Stimulated activated naive CD8-positive, alpha-beta T cell treated with anti-CD3 and anti-CD28 coated beads, Interleukin-15, amount 100 ng/mL, for 72 hours (primary cell): ENCODE measurements around the gene LMNTD2.

Experiments used
- ATAC-seq: fragments of 150-1000 bp; cut with Tn5 transposase; 2 replicates; pipeline ENCODE4 v1.10.0; 2021; ENCODE audit warnings: mild to moderate bottlenecking, moderate library complexity
- DNase-seq, 2 donors: peaks; one replicate each; pipeline ENCODE4 v3.0.0; 2021 to 2022
- H3K27ac Mint-ChIP-seq, 2 donors: one replicate each; pipeline ENCODE4 v1.8.0; 2022; ENCODE audit warnings: mild to moderate bottlenecking in 2 of 2, mixed read lengths in 2 of 2, moderate library complexity in 2 of 2
- H3K27me3 Mint-ChIP-seq: one replicate; pipeline ENCODE4 v1.8.0; 2022; ENCODE audit warnings: mixed read lengths
- H3K4me1 Mint-ChIP-seq: one replicate; pipeline ENCODE4 v1.8.0; 2022; ENCODE audit warnings: mild to moderate bottlenecking, mixed read lengths
- H3K4me3 Mint-ChIP-seq, 2 donors: one replicate each; pipeline ENCODE4 v1.8.0; 2022; ENCODE audit warnings: mild to moderate bottlenecking in 2 of 2, mixed read lengths in 2 of 2, moderate library complexity in 1 of 2
- H3K9me3 Mint-ChIP-seq, 2 donors: one replicate each; pipeline ENCODE4 v1.8.0; 2022; ENCODE audit warnings: mixed read lengths in 2 of 2

LMNTD2 gene

GRCh38 chr11:536841-537621 lies 23.5 kb downstream of the LMNTD2 start, which contains the start of gene LRRC56:
TSS of gene LRRC56 (plus strand) at chr11:537527. CDS start at chr11:540685, 3,158 bp downstream.
- peak within 1 kb of the TSS; percentile 96 to 97 for H3K27ac Mint-ChIP-seq
- H3K4me1 Mint-ChIP-seq, result peaks cover 31% of the 10 kb centered on the region
- ATAC-seq (peak; percentile 59), DNase-seq (peak; percentile 90 to 91)
- no peaks in the 10 kb centered on the region for H3K9me3 Mint-ChIP-seq
- H3K4me3 Mint-ChIP-seq, result peak within 1 kb of the TSS; percentile 92 to 96
- no peaks in the 10 kb centered on the region for H3K27me3 Mint-ChIP-seq

- Mint-ChIP-seq H3K9me3 (no peaks in the 10 kb centered on the region), H3K27me3 (no peaks in the 10 kb centered on the region), H3K4me1 (peaks cover 31% of the 10 kb centered on the region), H3K27ac (peak within 1 kb of the TSS; percentile 96 to 97), H3K4me3 (peak within 1 kb of the TSS; percentile 92 to 96)
- DNase-seq (peak; percentile 97 to 98), ATAC-seq (peak; percentile 87)
These were observed 24.8 kb downstream of the LMNTD2 start, which contains the start of gene HRAS for GRCh38 chr11:535519-536454. TSS of gene HRAS (minus strand) at chr11:535576.

- Mint-ChIP-seq H3K4me1 (peaks cover 31% of the 10 kb centered on the region), H3K9me3 (no peaks in the 10 kb centered on the region), H3K27ac (no peak overlapping the region), H3K27me3 (no peaks in the 10 kb centered on the region), H3K4me3 (no peak overlapping the region)
- no peak for DNase-seq
- ATAC-seq, result peak; percentile 35
These were observed 25.4 kb downstream of the LMNTD2 start for GRCh38 chr11:535210-535518.

GRCh38 chr11:534396-535209 lies 25.9 kb downstream of the LMNTD2 start:
- H3K4me3 Mint-ChIP-seq, result peak overlapping the region; percentile 66 to 76
- H3K4me1 Mint-ChIP-seq, result peaks cover 31% of the 10 kb centered on the region
- peak; percentile 2 for ATAC-seq
- no peaks in the 10 kb centered on the region for H3K9me3 Mint-ChIP-seq
- H3K27ac Mint-ChIP-seq, result no peak overlapping the region
- DNase-seq, result peak in 1 of 2 donors; percentile 49
- H3K27me3 Mint-ChIP-seq, result no peaks in the 10 kb centered on the region

GRCh38 chr11:533586-534395 lies 26.7 kb downstream of the LMNTD2 start:
- no peak for ATAC-seq
- peak overlapping the region; percentile 66 to 76 for H3K4me3 Mint-ChIP-seq
- no peaks in the 10 kb centered on the region for H3K27me3 Mint-ChIP-seq

GRCh38 chr11:532986-533585 lies 27.5 kb downstream of the LMNTD2 start:
- peaks cover 30% of the 10 kb centered on the region for H3K4me1 Mint-ChIP-seq
- H3K27me3 Mint-ChIP-seq, result no peaks in the 10 kb centered on the region
- no peaks in the 10 kb centered on the region for H3K9me3 Mint-ChIP-seq
- no peak overlapping the region for H3K4me3 Mint-ChIP-seq
- no peak overlapping the region for H3K27ac Mint-ChIP-seq
- no peak for DNase-seq
- ATAC-seq, result no peak

More at GRCh38 chr11:533586-534395, 26.7 kb downstream of the LMNTD2 start:
- Mint-ChIP-seq H3K4me1 (peaks cover 31% of the 10 kb centered on the region), H3K9me3 (no peaks in the 10 kb centered on the region), H3K27ac (no peak overlapping the region)
- DNase-seq, result no peak

GRCh38 chr11:532527-532985 lies 28.0 kb downstream of the LMNTD2 start:
- Mint-ChIP-seq H3K4me1 (peaks cover 25% of the 10 kb centered on the region), H3K27me3 (no peaks in the 10 kb centered on the region), H3K27ac (no peak overlapping the region), H3K4me3 (no peak overlapping the region), H3K9me3 (no peaks in the 10 kb centered on the region)
- DNase-seq, result no peak
- ATAC-seq, result no peak

- Mint-ChIP-seq H3K27ac (no peak overlapping the region), H3K27me3 (no peaks in the 10 kb centered on the region), H3K4me3 (peak overlapping the region in 1 of 2 donors; percentile 13), H3K9me3 (no peaks in the 10 kb centered on the region), H3K4me1 (peaks cover 20% of the 10 kb centered on the region)
- no peak for DNase-seq
- ATAC-seq, result no peak
These were observed 28.5 kb downstream of the LMNTD2 start for GRCh38 chr11:531919-532526.

GRCh38 chr11:530960-531831 lies 29.3 kb downstream of the LMNTD2 start:
- ATAC-seq (no peak), DNase-seq (no peak)
- H3K4me1 Mint-ChIP-seq, result peaks cover 15% of the 10 kb centered on the region
- H3K9me3 Mint-ChIP-seq, result no peaks in the 10 kb centered on the region
- H3K4me3 Mint-ChIP-seq, result no peak overlapping the region
- peak overlapping the region in 1 of 2 donors; percentile 42 for H3K27ac Mint-ChIP-seq
- no peaks in the 10 kb centered on the region for H3K27me3 Mint-ChIP-seq

GRCh38 chr11:529728-530411 lies 30.7 kb downstream of the LMNTD2 start:
- no peak for ATAC-seq
- no peaks in the 10 kb centered on the region for H3K27me3 Mint-ChIP-seq
- no peaks in the 10 kb centered on the region for H3K9me3 Mint-ChIP-seq
- H3K27ac Mint-ChIP-seq, result no peak overlapping the region
- no peak for DNase-seq
- no peak overlapping the region for H3K4me3 Mint-ChIP-seq
- H3K4me1 Mint-ChIP-seq, result peaks cover 12% of the 10 kb centered on the region

- H3K4me3 Mint-ChIP-seq, result no peak overlapping the region
- ATAC-seq, result no peak
- H3K27me3 Mint-ChIP-seq, result no peaks in the 10 kb centered on the region
- no peaks in the 10 kb centered on the region for H3K9me3 Mint-ChIP-seq
- DNase-seq, result no peak
- H3K27ac Mint-ChIP-seq, result peak overlapping the region in 1 of 2 donors; percentile 78
- peaks cover 8% of the 10 kb centered on the region for H3K4me1 Mint-ChIP-seq
These were observed 31.5 kb downstream of the LMNTD2 start for GRCh38 chr11:528815-529727.
